Testis (tissue), 2 donors: ENCODE results near the gene RAD18.

ENCODE experiments used
- POLR2A ChIP-seq: fragments of 450-650 bp; IDR thresholded peaks from one replicate; pipeline ENCODE4 v1.6.1; 2017; ENCODE audit warnings: antibody characterized with exemption, mild to moderate bottlenecking, moderate library complexity
- TF ChIP-seq, protein P1 (sequence below), 3 experiments: fragments of 450-650 bp in 2 of 3; fragments of 200-600 bp in 1 of 3; sonication (generic) in 1 of 3; IDR thresholded peaks; one replicate each; pipeline ENCODE4 v1.5.1; 2016 to 2019; ENCODE audit warnings: antibody characterized with exemption in 3 of 3, mild to moderate bottlenecking in 2 of 3, moderate library complexity in 1 of 3

GRCh38 chr3:8837162-8837561 is 126.1 kb downstream of the RAD18 start:
- TF ChIP-seq, protein P1, sequence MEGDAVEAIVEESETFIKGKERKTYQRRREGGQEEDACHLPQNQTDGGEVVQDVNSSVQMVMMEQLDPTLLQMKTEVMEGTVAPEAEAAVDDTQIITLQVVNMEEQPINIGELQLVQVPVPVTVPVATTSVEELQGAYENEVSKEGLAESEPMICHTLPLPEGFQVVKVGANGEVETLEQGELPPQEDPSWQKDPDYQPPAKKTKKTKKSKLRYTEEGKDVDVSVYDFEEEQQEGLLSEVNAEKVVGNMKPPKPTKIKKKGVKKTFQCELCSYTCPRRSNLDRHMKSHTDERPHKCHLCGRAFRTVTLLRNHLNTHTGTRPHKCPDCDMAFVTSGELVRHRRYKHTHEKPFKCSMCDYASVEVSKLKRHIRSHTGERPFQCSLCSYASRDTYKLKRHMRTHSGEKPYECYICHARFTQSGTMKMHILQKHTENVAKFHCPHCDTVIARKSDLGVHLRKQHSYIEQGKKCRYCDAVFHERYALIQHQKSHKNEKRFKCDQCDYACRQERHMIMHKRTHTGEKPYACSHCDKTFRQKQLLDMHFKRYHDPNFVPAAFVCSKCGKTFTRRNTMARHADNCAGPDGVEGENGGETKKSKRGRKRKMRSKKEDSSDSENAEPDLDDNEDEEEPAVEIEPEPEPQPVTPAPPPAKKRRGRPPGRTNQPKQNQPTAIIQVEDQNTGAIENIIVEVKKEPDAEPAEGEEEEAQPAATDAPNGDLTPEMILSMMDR (IDR thresholded peaks at IDR 0.05) = no peak
- TF ChIP-seq POLR2A = no peak
